Activated CD8-positive, alpha-beta memory T cell treated with anti-CD3 and anti-CD28 coated beads, Interleukin-2, amount 10 ng/mL, durations not matched to agents 7 days and 5 days (primary cell): ENCODE results near the gene EVI2B. TPM values are rescaled to one million over a fixed set of nuclear protein-coding genes. Genes with fewer than 3 reads are reported as not detected.
"Not testable (repeated sequence)": the region's sequence is repeated elsewhere in the genome, so short reads cannot be mapped to it uniquely, and the experiment has no call there.

Source experiments
- ATAC-seq: fragments of 150-1000 bp; cut with Tn5 transposase; one replicate; pipeline ENCODE4 v1.10.0; 2021; ENCODE audit warnings: moderate library complexity
- CTCF ChIA-PET: fragments of 350-600 bp; sonication (Branson Sonifier 250); formaldehyde crosslinking; loops from one replicate; lab custom pipeline; 2021; ENCODE audit warnings: antibody characterized with exemption; lab: Charles Lee
- DNase-seq: peaks from one replicate; pipeline ENCODE4 v3.0.0-alpha.2; 2020
- H3K27ac Mint-ChIP-seq: one replicate; pipeline ENCODE4 v1.8.0; 2021; ENCODE audit warnings: mild to moderate bottlenecking, mixed read lengths
- H3K27me3 Mint-ChIP-seq: one replicate; pipeline ENCODE4 v1.8.0; 2021; ENCODE audit warnings: mixed read lengths
- H3K36me3 Mint-ChIP-seq: one replicate; pipeline ENCODE4 v1.8.0; 2021; ENCODE audit warnings: mild to moderate bottlenecking, mixed read lengths
- H3K4me1 Mint-ChIP-seq: one replicate; pipeline ENCODE4 v1.8.0; 2021; ENCODE audit warnings: mixed read lengths
- H3K4me3 Mint-ChIP-seq: one replicate; pipeline ENCODE4 v1.8.0; 2021; ENCODE audit warnings: mild to moderate bottlenecking, moderate library complexity, mixed read lengths
- H3K9me3 Mint-ChIP-seq: one replicate; pipeline ENCODE4 v1.8.0; 2022; ENCODE audit warnings: low read depth, mixed read lengths
- total RNA-seq, 2 experiments: library from RNA; stranded (reverse); gene quantifications; one replicate each; pipeline ENCODE4 v1.2.3, GENCODE V29; 2021

Gene EVI2B
- total RNA-seq, 2 experiments from 2014 or later, result 49.4 to 51.5 TPM

- Mint-ChIP-seq H3K4me1 (no peaks in the 10 kb centered on the region), H3K27me3 (no peaks in the 10 kb centered on the region), H3K4me3 (no peak overlapping the region), H3K9me3 (no peaks in the 10 kb centered on the region), H3K36me3 (peaks cover 6% of the 10 kb centered on the region), H3K27ac (no peak overlapping the region)
- ATAC-seq (no peak), DNase-seq (no peak)
- CTCF ChIA-PET, result no interaction called here
Observed at GRCh38 chr17:31279401-31279800, 34.5 kb downstream of the EVI2B start.

DNA sequence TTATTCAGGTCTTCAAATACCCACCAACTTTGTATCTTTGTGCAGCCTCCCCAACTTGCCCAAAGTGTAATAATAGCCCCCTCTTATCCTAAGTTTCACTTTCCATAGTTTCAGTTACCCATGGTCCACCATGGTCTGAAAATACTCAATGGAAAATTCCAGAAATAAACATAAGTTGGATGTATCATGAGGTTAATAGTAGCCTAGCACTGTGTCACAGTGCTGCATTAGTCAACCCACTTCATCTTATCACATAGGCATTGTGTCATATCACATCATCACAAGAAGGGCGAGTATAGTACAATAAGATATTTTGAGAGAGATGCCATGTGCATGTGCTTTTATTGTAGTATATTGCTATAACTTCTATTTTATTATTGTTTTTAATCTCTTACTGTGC, 38.7 kb downstream of the EVI2B start:
- Mint-ChIP-seq H3K36me3 (peaks cover 7% of the 10 kb centered on the region), H3K9me3 (no peaks in the 10 kb centered on the region), H3K4me3 (no peak overlapping the region), H3K27ac (no peak overlapping the region), H3K27me3 (no peaks in the 10 kb centered on the region), H3K4me1 (no peaks in the 10 kb centered on the region)
- ATAC-seq (no peak), DNase-seq (no peak)
- CTCF ChIA-PET, result no interaction called here

GRCh38 chr17:31274252-31274651, 39.6 kb downstream of the EVI2B start:
- CTCF ChIA-PET, result no interaction called here
- Mint-ChIP-seq H3K9me3 (no peaks in the 10 kb centered on the region), H3K27ac (no peak overlapping the region), H3K36me3 (peaks cover 6% of the 10 kb centered on the region), H3K4me3 (no peak overlapping the region), H3K4me1 (no peaks in the 10 kb centered on the region), H3K27me3 (no peaks in the 10 kb centered on the region)
- DNase-seq, result no peak
- ATAC-seq, result no peak

GRCh38 chr17:31273516-31273915, 40.3 kb downstream of the EVI2B start:
- no peak for ATAC-seq

GRCh38 chr17:31272803-31273202, 41.1 kb downstream of the EVI2B start:
- H3K27me3 Mint-ChIP-seq, result no peaks in the 10 kb centered on the region
- ATAC-seq (no peak), DNase-seq (no peak)
- no peaks in the 10 kb centered on the region for H3K4me1 Mint-ChIP-seq
- H3K9me3 Mint-ChIP-seq, result no peaks in the 10 kb centered on the region
- CTCF ChIA-PET, result no interaction called here
- no peak overlapping the region for H3K4me3 Mint-ChIP-seq
- peaks cover 11% of the 10 kb centered on the region for H3K36me3 Mint-ChIP-seq
- H3K27ac Mint-ChIP-seq, result no peak overlapping the region

More at GRCh38 chr17:31273516-31273915, 40.3 kb downstream of the EVI2B start:
- DNase-seq, result no peak
- no peak overlapping the region for H3K4me3 Mint-ChIP-seq
- no peaks in the 10 kb centered on the region for H3K4me1 Mint-ChIP-seq
- H3K27me3 Mint-ChIP-seq, result no peaks in the 10 kb centered on the region
- CTCF ChIA-PET, result no interaction called here
- H3K36me3 Mint-ChIP-seq, result peaks cover 9% of the 10 kb centered on the region
- no peak overlapping the region for H3K27ac Mint-ChIP-seq
- no peaks in the 10 kb centered on the region for H3K9me3 Mint-ChIP-seq

- H3K4me3 Mint-ChIP-seq, result no peak overlapping the region
- H3K27ac Mint-ChIP-seq, result no peak overlapping the region
- H3K4me1 Mint-ChIP-seq, result no peaks in the 10 kb centered on the region
- H3K36me3 Mint-ChIP-seq, result peaks cover 13% of the 10 kb centered on the region
- H3K27me3 Mint-ChIP-seq, result no peaks in the 10 kb centered on the region
- CTCF ChIA-PET, result no interaction called here
- no peak for DNase-seq
- no peak for ATAC-seq
- no peaks in the 10 kb centered on the region for H3K9me3 Mint-ChIP-seq
Observed at GRCh38 chr17:31272236-31272635, 41.6 kb downstream of the EVI2B start.

DNA sequence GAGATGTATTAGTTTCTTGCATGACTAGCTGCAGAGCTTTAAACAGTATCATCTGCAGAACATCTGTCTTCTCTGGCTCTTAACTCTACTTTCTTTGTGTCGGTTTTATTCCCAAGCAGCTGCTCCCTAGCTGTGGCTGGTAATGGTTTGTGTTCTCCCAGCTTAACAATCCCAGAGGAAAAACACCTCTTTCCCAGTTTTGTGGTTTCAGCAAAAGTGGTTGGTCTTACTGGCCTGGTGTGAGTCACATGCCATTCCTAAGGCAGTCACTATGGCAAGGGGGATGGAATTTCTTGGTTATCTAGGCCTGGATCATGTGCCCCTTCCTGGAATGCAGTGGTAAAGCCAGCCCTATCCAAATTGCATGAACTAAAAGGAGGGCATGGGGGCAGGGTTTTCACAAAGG, 44.3 kb downstream of the EVI2B start:
- CTCF ChIA-PET, result interaction anchor here (1.2 kb wide), 1 partner anchor 54 kb away, joined by 4 read pairs; no protein-coding TSS in a partner anchor
- no peak overlapping the region for H3K27ac Mint-ChIP-seq
- DNase-seq (no peak), ATAC-seq (no peak)
- peaks cover 17% of the 10 kb centered on the region for H3K36me3 Mint-ChIP-seq
- no peaks in the 10 kb centered on the region for H3K9me3 Mint-ChIP-seq
- H3K4me1 Mint-ChIP-seq, result no peaks in the 10 kb centered on the region
- H3K27me3 Mint-ChIP-seq, result no peaks in the 10 kb centered on the region
- no peak overlapping the region for H3K4me3 Mint-ChIP-seq

DNA sequence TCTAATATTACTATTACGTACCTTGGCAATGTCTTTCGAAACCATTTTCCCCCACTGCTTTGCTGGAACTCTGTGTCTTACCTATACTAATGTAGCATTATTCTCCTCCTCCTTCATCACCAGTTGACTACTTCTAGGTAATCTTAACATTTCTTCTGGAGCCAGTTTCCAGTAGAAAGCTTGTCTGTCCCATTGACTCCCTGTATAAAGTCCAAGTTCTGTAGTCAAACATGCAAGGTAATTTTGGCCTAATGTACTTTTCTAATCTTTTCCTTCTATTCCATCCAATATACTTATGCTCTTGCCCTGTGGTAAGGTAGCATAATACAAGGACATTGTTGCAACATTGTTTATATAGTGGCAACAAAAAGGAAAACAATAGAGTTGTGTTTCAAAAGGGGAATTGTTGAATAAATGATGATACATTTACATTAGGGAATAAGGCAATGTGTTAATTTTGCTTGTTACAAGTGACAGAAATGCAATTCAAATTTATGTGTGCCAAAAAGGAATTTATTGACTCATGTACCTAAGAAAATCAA, 44.7 kb downstream of the EVI2B start:
- CTCF ChIA-PET, result interaction anchor here (1.2 kb wide), 1 partner anchor 53 kb away, joined by 4 read pairs; no protein-coding TSS in a partner anchor
- H3K4me1 Mint-ChIP-seq, result no peaks in the 10 kb centered on the region
- no peak overlapping the region for H3K27ac Mint-ChIP-seq
- peaks cover 20% of the 10 kb centered on the region for H3K36me3 Mint-ChIP-seq
- DNase-seq (no peak), ATAC-seq (no peak)
- H3K27me3 Mint-ChIP-seq, result no peaks in the 10 kb centered on the region
- no peak overlapping the region for H3K4me3 Mint-ChIP-seq
- no peaks in the 10 kb centered on the region for H3K9me3 Mint-ChIP-seq

- H3K4me1 Mint-ChIP-seq, result no peaks in the 10 kb centered on the region
- no peaks in the 10 kb centered on the region for H3K9me3 Mint-ChIP-seq
- CTCF ChIA-PET, result interaction anchor here (1.2 to 1.4 kb wide), 2 partner anchors 12 to 107 kb away, joined by 4 to 5 read pairs; no protein-coding TSS in a partner anchor
- H3K27me3 Mint-ChIP-seq, result no peaks in the 10 kb centered on the region
- H3K4me3 Mint-ChIP-seq, result no peak overlapping the region
- H3K36me3 Mint-ChIP-seq, result peaks cover 18% of the 10 kb centered on the region
- DNase-seq, result no peak
- no peak overlapping the region for H3K27ac Mint-ChIP-seq
- no peak for ATAC-seq
Observed at GRCh38 chr17:31266042-31266441, 47.8 kb downstream of the EVI2B start.

DNA sequence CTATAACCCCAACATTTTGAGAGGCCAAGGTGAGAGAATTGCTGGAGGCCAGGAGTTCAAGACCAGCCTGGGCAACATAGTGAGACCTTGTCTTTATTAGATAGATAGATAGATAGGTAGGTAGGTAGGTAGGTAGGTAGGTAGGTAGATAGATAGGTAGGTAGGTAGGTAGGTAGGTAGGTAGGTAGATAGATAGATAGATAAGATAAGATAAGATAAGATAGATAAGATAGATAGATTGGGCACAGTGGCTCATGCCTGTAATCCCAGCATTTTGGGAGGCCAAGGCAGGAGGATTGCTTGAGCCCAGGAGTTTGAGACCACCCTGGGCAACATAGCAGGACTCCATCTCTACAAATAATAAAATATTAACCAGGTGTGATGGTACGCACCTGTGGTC, 50.9 kb downstream of the EVI2B start:
- H3K4me1 Mint-ChIP-seq, H3K27ac Mint-ChIP-seq, H3K9me3 Mint-ChIP-seq, CTCF ChIA-PET, ATAC-seq, H3K27me3 Mint-ChIP-seq, DNase-seq, H3K4me3 Mint-ChIP-seq: not testable (repeated sequence)
- H3K36me3 Mint-ChIP-seq, result peaks cover 16% of the 10 kb centered on the region

GRCh38 chr17:31261601-31262000, 52.3 kb downstream of the EVI2B start:
- Mint-ChIP-seq H3K36me3 (peaks cover 13% of the 10 kb centered on the region), H3K4me1 (no peaks in the 10 kb centered on the region), H3K27ac (no peak overlapping the region), H3K27me3 (no peaks in the 10 kb centered on the region), H3K9me3 (no peaks in the 10 kb centered on the region), H3K4me3 (no peak overlapping the region)
- CTCF ChIA-PET, result interaction anchor here (1.2 kb wide), 1 partner anchor 10 kb away, joined by 4 read pairs; no protein-coding TSS in a partner anchor
- DNase-seq (no peak), ATAC-seq (no peak)

- no peaks in the 10 kb centered on the region for H3K4me1 Mint-ChIP-seq
- no peak overlapping the region for H3K4me3 Mint-ChIP-seq
- CTCF ChIA-PET, result no interaction called here
- ATAC-seq (no peak), DNase-seq (no peak)
- H3K9me3 Mint-ChIP-seq, result no peaks in the 10 kb centered on the region
- no peaks in the 10 kb centered on the region for H3K27me3 Mint-ChIP-seq
- H3K36me3 Mint-ChIP-seq, result peaks cover 9% of the 10 kb centered on the region
- H3K27ac Mint-ChIP-seq, result no peak overlapping the region
Observed at GRCh38 chr17:31260151-31260550, 53.7 kb downstream of the EVI2B start.

DNA sequence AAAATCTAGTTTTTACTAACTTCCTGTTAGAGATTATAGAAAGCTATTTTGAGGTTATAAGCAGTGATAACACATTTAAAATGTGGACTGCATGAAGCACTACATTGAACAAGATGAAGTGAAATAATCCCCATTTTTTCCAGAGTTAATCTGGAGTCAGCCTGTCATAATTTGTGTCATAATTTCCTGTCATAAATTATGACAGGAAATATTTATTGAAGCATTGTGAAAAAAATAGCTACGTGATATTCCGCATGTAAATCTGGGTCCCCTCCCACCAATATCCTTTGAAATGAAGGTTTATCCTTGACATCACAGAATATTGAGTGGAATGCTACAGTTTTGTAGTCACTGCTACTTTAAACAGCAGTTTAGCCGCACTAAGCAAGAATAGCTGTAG, 56.9 kb downstream of the EVI2B start:
- H3K4me3 Mint-ChIP-seq, result no peak overlapping the region
- H3K27me3 Mint-ChIP-seq, result no peaks in the 10 kb centered on the region
- no peaks in the 10 kb centered on the region for H3K4me1 Mint-ChIP-seq

GRCh38 chr17:31254654-31255053, 59.2 kb downstream of the EVI2B start:
- H3K27ac Mint-ChIP-seq, result no peak overlapping the region
- DNase-seq, result no peak
- peaks cover 2% of the 10 kb centered on the region for H3K4me1 Mint-ChIP-seq
- CTCF ChIA-PET, result interaction anchor here (1.4 to 1.6 kb wide), 2 partner anchors 89 to 135 kb away, joined by 3 read pairs; no protein-coding TSS in a partner anchor
- H3K36me3 Mint-ChIP-seq, result no peaks in the 10 kb centered on the region
- no peak for ATAC-seq
- H3K9me3 Mint-ChIP-seq, result no peaks in the 10 kb centered on the region
- no peak overlapping the region for H3K4me3 Mint-ChIP-seq
- H3K27me3 Mint-ChIP-seq, result no peaks in the 10 kb centered on the region

More for the DNA sequence above, 56.9 kb downstream of the EVI2B start:
- CTCF ChIA-PET, result interaction anchor here (0.7 kb wide), 1 partner anchor 42 kb away, joined by 3 read pairs; no protein-coding TSS in a partner anchor
- no peaks in the 10 kb centered on the region for H3K9me3 Mint-ChIP-seq
- peaks cover 6% of the 10 kb centered on the region for H3K36me3 Mint-ChIP-seq
- H3K27ac Mint-ChIP-seq, result no peak overlapping the region
- DNase-seq, result no peak
- no peak for ATAC-seq
